OCI-M1 (cell line): Measurements from ENCODE around the gene SIGLEC1.

Source experiments
- DNase-seq: peaks from one replicate; lab custom pipeline; 2025; lab: John Stamatoyannopoulos, UW

Gene SIGLEC1

GRCh38 chr20:3679749-3680700 lies 32.4 kb downstream of the SIGLEC1 start:
- no peak for DNase-seq

- DNase-seq: no peak
These were observed 33.3 kb downstream of the SIGLEC1 start for GRCh38 chr20:3678856-3679720.

GRCh38 chr20:3678198-3678597 lies 34.2 kb downstream of the SIGLEC1 start:
- no peak for DNase-seq

DNA sequence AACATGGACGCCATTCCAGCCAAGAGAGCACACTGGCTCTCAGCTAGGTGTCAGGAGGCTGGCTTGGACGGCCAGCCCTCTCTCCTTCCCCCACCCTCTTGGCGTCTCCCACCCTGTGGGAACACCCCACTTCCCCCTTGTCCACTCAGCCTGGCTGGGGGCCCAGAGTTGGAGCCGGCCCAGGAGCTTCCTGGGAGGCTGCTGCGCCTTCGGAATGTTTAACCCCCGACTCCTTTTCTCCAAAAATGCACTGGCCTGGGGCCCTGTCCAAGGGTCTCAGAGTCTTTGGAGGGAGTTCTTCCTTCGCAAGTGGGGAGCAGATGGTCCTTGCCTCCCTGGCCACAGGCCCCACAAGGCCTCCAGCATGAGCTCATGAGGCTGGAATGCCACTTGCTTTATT lies 34.7 kb downstream of the SIGLEC1 start:
- no peak for DNase-seq

GRCh38 chr20:3674995-3675900 lies 37.2 kb downstream of the SIGLEC1 start:
- DNase-seq: no peak

GRCh38 chr20:3674447-3674846 lies 38.0 kb downstream of the SIGLEC1 start:
- no peak for DNase-seq

DNA sequence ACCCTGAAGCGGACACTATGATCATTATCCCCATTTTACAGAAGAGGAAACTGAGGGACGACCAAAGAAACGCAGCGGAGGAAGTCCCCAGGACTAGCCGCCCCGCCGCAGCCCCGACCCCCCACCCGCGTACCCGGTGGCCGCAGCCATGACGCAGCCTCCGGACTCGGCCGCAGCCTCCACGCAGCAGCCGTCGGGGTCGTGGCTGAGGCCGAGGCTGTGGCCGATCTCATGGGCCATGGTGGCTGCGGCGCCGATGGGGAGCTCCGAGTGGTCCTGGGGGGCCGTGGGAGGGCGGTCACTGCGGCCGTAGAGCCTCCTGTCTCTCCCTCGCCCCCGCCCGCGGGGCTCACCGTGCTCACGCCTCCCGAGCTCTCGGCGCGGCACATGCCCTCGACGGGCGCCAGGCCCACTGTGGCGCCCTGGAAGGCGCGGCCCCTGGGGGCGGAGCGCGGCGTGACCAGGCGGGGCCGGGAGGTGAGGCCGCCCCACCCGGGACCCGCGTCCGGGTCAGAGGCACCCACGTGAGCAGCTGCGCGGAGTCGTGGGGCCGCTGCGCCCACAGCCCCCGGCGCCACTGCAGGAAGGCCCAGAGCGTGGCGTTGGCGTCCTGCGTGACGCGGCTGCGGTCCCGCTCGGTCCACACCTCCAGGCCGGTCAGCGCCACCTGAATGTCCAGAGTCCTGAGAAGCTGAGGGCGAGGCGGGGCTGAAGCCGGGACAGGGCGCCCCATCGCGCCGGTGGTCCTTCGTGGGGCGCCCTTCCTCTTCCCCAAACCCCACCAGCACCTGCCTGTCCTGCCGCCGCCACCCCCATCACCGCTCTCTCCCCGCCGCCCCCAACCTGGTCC lies 39.0 kb downstream of the SIGLEC1 start:
- DNase-seq: no peak

DNA sequence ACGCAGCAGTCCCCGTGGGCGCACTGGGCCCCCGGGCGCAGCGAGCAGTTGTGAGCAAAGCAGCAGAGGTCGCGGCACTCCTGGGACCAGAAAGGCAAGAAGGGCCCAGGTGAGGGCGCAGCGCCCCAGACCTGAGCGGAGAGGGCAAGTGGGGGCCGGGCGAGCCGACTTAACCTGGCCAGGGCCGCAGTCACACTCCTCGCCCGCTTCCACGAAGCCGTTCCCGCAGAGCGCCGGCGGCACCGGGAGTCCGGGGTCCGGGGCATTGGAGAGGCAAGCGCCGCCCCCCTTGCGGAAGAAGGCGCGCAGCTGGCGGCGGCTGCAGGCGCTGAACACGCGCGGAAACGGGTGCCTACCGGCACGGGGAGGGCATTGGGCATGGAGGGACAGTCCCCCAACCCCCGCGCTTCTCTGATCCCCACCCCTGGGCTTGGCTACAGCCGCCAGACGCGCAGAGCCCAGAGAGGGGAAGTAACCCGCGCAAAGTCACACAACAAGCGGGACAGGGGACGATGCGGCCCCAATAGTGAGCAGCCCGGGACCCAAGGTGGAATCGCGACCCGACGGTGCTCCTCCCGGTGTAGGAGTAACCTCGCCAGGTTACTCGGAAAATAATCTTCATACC lies 39.7 kb downstream of the SIGLEC1 start:
- DNase-seq: no peak

- no peak for DNase-seq
These were observed 40.3 kb downstream of the SIGLEC1 start for GRCh38 chr20:3671986-3672546.

DNA sequence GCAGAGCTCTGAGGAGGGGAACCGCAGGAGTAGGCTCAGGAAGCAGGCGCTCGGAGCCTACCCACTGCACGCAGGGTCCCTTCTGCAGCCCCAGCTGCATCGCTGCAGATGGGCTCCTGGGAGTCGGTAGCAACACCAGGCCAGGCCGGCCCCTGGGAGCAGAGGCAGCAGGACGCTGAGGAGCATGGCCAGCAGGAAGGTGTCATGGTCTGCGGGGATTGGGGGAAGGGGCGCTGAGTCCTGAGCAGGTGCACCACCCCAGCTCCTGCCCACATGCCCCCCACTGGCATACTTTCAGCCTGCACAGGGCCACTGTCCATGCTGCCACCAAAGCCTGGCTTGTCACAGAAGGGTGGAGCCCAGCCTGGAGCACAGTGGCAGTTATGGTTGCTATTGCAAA lies 41.5 kb downstream of the SIGLEC1 start:
- no peak for DNase-seq

GRCh38 chr20:3670511-3670910 lies 41.9 kb downstream of the SIGLEC1 start:
- peak; percentile 16 for DNase-seq

DNA sequence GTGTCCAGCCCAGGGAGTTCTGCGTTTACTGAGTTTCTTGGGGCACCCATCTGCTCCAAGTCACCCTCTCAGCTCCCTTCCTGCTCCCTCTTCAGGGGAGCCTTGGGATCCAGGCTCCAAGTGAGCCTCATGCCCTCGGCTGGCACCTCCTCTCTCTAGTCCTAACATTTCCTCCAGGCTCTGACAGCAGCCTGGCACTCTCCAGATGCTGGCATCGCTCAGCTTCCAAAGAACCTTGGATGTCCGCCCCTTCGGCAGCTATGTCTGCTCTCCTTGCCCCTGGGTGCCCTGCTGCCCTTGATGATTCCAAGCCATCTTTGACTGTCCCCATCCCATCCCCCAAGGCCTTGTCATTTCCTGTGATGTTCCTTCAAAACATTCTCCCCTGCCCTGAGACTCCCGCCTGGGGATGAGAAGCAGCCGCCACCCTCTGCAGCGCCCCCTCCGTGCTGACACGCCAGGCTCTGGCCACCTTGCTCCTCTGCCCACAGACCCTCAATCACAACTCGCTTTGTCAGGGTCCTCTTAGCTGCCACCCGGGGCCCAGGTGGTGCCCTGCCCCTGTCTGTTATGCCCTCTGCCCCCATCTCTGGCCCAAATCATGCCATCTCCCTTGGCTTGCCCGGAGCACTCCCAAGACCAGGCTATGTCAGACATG lies 42.6 kb downstream of the SIGLEC1 start:
- DNase-seq: no peak

GRCh38 chr20:3667434-3668037 lies 44.9 kb downstream of the SIGLEC1 start:
- DNase-seq: no peak

DNA sequence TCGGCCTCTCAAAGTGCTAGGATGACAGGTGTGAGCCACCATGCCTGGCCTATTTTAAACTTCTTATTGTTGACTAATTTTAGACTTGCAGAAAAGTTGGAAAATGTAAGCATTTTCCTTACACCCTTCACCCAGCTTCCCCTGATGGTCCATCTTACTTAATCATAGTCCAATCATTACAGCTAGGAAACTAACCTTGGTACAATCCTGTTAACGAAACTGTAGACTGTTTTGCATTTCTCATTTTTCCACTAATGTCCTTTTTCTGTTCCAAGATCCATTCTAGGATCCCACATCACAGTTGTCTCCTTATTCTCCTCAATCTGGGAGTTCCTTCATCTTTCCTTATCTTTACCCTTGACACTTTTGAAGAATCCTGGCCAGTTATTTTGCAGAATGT lies 48.5 kb downstream of the SIGLEC1 start:
- no peak for DNase-seq

DNA sequence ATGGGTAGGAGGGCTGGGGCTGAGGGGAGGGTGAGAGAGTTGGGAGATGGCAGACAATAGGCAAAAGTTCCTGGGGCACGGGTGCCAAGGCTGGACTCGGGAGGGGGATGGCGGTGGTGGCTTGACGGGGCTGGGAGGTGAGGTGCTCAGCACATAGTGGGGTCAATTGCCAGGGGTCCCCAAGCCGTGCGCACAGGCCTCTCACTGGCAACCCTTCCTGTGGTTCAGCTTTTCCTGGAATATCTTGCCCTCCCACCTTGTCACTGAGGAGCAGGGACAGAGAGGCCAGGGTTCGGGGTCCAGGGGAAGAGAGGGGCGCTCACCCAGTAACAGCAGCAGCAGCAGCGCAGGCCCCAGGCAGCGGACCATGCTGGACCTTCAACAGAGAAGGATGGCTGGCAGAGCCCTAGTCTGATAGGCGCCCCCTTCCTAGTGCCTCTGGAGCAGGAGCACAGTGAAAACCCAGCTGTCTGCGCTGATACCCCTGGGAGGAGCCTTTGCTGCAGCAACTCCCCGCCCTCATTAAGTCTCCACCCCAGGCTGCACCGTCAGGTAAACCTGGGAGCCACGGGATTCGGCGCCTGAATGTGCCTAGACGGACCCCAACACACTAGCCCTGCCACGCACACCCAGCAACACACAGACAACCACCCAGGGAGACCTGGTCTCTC lies 49.2 kb downstream of the SIGLEC1 start, which contains the start of gene GFRA4:
Gene GFRA4 (minus strand): TSS at position 369 of the 671 bp plus-strand sequence. CDS start 0 bp downstream, at position 369.
- no peak for DNase-seq
